ENCODE measurements around the gene GPR62. TPM values are rescaled to one million over a fixed set of nuclear protein-coding genes. Genes with fewer than 3 reads are reported as not detected.
A peak's percentile ranks its signal among the peaks of the same experiment; 100 is the strongest.
"Not testable (repeated sequence)": the region's sequence is repeated elsewhere in the genome, so short reads cannot be mapped to it uniquely, and the experiment has no call there.

GPR62 gene
- total and polyA plus RNA-seq, 8 donors, result 0.17 to 0.35 (median 0.30) TPM; not detected in 2

DNA sequence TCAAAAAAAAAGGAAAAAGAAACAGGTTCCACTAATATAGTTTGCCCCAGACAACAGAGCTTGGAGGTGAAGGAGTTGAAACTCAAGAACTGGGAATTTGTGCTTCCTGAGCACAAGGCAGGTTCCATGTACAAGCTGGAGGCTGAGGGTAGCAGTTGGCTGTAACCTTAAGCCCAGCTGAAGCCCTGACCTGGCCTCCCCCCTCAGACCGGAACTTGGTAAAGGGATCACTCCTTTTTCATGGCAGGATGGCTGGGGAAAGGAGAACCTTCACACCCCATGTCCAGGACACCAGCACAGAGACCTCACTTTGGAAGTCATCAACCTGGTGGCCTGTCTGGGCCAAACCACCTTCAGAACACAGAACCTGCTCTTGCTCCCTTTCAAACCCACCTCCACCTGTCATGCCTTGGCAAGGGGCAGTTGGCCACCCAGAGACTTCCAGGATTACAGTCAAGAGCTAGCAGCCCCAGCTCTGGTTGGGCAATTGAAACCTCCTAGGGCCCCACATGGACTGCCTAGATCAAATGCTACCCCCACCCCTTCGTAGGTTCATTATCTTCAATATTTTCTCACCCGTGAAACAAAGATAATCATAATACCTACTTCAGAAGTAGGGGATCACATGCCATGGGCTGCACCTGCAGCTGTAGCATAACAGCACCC lies 37.0 kb downstream of the GPR62 start:
- ATAC-seq (no peak), DNase-seq (no peak)
- peaks cover 10 to 46% of the 10 kb centered on the region in 2 donors for H3K4me1 ChIP-seq
- H3K9me3 ChIP-seq, result no peaks in the 10 kb centered on the region
- TF ChIP-seq, protein P1, sequence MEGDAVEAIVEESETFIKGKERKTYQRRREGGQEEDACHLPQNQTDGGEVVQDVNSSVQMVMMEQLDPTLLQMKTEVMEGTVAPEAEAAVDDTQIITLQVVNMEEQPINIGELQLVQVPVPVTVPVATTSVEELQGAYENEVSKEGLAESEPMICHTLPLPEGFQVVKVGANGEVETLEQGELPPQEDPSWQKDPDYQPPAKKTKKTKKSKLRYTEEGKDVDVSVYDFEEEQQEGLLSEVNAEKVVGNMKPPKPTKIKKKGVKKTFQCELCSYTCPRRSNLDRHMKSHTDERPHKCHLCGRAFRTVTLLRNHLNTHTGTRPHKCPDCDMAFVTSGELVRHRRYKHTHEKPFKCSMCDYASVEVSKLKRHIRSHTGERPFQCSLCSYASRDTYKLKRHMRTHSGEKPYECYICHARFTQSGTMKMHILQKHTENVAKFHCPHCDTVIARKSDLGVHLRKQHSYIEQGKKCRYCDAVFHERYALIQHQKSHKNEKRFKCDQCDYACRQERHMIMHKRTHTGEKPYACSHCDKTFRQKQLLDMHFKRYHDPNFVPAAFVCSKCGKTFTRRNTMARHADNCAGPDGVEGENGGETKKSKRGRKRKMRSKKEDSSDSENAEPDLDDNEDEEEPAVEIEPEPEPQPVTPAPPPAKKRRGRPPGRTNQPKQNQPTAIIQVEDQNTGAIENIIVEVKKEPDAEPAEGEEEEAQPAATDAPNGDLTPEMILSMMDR (IDR thresholded peaks at IDR 0.05), result no peak
- H3K4me3 ChIP-seq, result no peak overlapping the region
- no peak overlapping the region for H3K27ac ChIP-seq
- intact Hi-C loops (cut with DNase I), result no loop called here
- H3K27me3 ChIP-seq, result no peaks in the 10 kb centered on the region
- H3K36me3 ChIP-seq, result peaks cover 0 to 48% of the 10 kb centered on the region in 2 donors

DNA sequence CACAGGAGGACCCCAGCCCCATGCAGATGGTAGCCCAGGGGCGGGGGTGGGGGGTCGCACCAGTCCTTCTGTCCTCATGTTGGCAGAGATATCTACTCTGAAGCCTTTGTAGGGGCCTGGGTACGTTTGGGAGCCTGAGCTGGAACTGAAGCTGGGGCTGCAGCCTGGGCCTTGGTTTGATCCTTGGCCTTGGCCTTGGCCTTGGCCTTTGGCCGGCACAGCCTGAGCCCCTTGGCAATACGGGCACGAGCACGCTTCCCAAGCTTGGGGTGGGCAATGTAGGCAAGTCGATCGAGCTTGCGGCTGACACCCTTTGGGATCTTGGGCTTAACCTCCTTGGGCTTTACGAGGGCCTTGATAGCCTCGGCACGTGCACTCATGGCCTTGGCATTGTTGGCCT lies 38.5 kb downstream of the GPR62 start:
- H3K36me3 ChIP-seq, result peaks cover 0 to 48% of the 10 kb centered on the region in 2 donors
- H3K9me3 ChIP-seq; ATAC-seq; H3K27me3 ChIP-seq; intact Hi-C loops (cut with DNase I); H3K27ac ChIP-seq; DNase-seq: not testable (repeated sequence)
- H3K4me1 ChIP-seq, result peaks cover 10 to 46% of the 10 kb centered on the region in 2 donors
- peak overlapping the region in 1 of 2 donors; percentile 79 for H3K4me3 ChIP-seq

DNA sequence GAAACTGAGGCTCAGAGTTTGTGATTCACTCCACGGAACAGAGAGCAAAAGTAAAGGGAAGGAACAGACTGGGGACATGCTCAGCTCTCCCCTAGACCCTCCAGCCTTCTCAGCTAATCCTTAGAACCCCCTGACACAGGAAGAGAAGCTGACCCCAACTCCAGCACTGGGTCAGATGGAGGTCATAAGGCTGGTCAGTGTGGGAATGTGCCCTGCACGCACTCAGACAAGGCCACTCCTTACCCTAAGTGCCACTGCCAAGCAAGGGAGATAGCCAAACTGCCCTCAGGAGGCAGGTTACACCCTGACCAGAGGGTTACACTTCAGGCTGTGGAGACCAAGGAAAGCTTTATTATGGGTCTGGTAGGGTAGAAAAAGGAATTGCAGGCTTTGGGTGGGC lies 39.3 kb downstream of the GPR62 start:
- intact Hi-C loops (cut with DNase I), result no loop called here
- ATAC-seq (no peak), DNase-seq (no peak)
- Histone ChIP-seq H3K4me3 (peak overlapping the region in 1 of 2 donors; percentile 79), H3K4me1 (peaks cover 10 to 46% of the 10 kb centered on the region in 2 donors), H3K9me3 (no peaks in the 10 kb centered on the region), H3K27ac (peak overlapping the region in 1 of 2 donors; percentile 90), H3K27me3 (peaks cover 0 to 7% of the 10 kb centered on the region in 2 donors), H3K36me3 (peaks cover 0 to 48% of the 10 kb centered on the region in 2 donors)
- TF ChIP-seq, protein P1 (IDR thresholded peaks at IDR 0.05), result no peak

DNA sequence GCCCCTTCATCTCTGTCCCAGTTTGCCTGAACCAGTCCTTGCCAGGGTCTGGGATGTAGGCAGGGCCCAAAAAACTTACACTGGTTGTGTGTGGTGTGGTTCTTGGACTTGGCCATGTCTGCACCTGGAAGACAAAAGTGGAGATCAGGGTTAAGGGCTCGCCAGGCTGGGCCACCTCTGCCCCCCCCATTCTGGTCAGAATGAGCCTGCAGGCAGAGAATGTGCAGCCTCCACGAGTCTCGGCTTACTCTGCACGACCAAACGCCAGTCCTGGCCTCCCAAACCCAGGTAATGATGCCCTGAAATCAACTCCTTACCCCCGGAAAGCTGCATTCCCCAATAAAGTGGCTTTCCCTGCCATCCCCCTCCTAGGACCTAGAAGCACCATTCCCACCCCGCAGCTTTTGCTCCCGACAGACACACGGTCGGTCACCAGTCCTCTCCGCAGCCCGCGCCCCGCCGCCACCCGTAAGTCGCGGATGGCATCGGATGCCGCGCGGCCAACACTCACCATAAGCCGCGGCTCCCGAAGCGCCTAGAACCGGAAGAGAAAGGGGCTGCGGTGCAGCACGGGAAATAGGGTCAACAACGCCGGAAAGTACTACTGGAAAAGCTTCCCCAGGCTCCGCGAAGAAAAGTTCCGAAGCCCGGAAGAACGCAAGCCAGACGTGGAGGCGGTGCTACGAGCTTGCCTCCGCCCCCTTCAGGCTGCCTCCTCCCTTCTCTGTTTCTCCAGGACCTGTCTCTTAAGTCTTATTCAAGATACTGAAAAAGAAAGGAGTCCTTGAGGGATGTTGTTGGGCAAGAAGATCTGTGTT lies 40.4 kb downstream of the GPR62 start, which contains the start of gene RPL29:
RPL29 (minus strand) TSS at position 550 of the 818 bp plus-strand sequence; CDS start at position 116, 434 bp downstream.
- Histone ChIP-seq H3K36me3 (peaks cover 0 to 43% of the 10 kb centered on the region in 2 donors), H3K4me1 (peaks cover 10 to 46% of the 10 kb centered on the region in 2 donors), H3K4me3 (peak within 1 kb of the TSS; percentile 56 to 79), H3K27ac (peak within 1 kb of the TSS; percentile 85 to 90), H3K27me3 (peaks cover 0 to 7% of the 10 kb centered on the region in 2 donors), H3K9me3 (no peaks in the 10 kb centered on the region)
- TF ChIP-seq, protein P1 (IDR thresholded peaks at IDR 0.05), result peak in 1 of 2 donors; percentile 27
- peak; percentile 92 to 95 (median 92) for DNase-seq
- peak; percentile 96 for ATAC-seq
- intact Hi-C loops (cut with DNase I), result no loop called here

DNA sequence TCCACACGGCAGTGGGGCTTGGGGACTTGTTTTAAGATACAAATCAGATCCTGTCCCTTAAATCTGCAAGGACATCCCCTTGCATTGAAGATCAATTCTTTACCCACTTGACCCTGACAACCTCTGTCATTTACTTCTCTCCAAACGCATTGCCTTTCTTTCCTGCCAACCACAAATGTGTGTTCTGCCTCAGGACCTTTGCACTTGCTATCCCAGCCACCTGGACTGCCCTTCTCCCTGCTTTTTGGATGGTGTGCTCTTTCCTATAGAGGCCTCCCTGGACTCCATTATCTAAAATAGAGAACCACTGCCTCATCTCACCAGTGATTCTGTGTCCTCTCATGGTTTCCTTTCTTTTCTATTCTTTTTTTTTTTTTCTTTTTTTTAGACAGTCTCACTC lies 42.0 kb downstream of the GPR62 start:
- H3K36me3 ChIP-seq, result peaks cover 0 to 30% of the 10 kb centered on the region in 2 donors
- TF ChIP-seq, protein P1 (IDR thresholded peaks at IDR 0.05), result no peak
- intact Hi-C loops (cut with DNase I), result no loop called here
- ATAC-seq, result no peak
- H3K27ac ChIP-seq, result no peak overlapping the region
- H3K27me3 ChIP-seq, result peaks cover 0 to 7% of the 10 kb centered on the region in 2 donors
- DNase-seq, result no peak
- H3K4me3 ChIP-seq, result no peak overlapping the region
- no peaks in the 10 kb centered on the region for H3K9me3 ChIP-seq
- peaks cover 14 to 42% of the 10 kb centered on the region in 2 donors for H3K4me1 ChIP-seq
